Endothelial cell (in vitro differentiated cells): ENCODE results near the gene F2RL2. TPM values are rescaled to one million over a fixed set of nuclear protein-coding genes. Genes with fewer than 3 reads are reported as not detected.
"Not testable (repeated sequence)": the region's sequence is repeated elsewhere in the genome, so short reads cannot be mapped to it uniquely, and the experiment has no call there.

ENCODE experiments used
- DNase-seq: peaks from one replicate; pipeline ENCODE4 v3.0.0; 2021; ENCODE audit warnings: low spot score
- H3K27ac Mint-ChIP-seq: one replicate; pipeline ENCODE4 v1.8.0; 2021; ENCODE audit warnings: mixed read lengths, inconsistent platforms; ENCODE audit not compliant: unreplicated experiment
- H3K27me3 Mint-ChIP-seq: one replicate; pipeline ENCODE4 v1.8.0; 2021; ENCODE audit warnings: mild to moderate bottlenecking, moderate library complexity, mixed read lengths, inconsistent platforms; ENCODE audit not compliant: unreplicated experiment
- H3K36me3 Mint-ChIP-seq: one replicate; pipeline ENCODE4 v1.8.0; 2021; ENCODE audit warnings: mild to moderate bottlenecking, low read depth, mixed read lengths, inconsistent platforms; ENCODE audit not compliant: unreplicated experiment
- H3K4me1 Mint-ChIP-seq: one replicate; pipeline ENCODE4 v1.8.0; 2021; ENCODE audit warnings: mild to moderate bottlenecking, mixed read lengths, inconsistent platforms; ENCODE audit not compliant: unreplicated experiment
- H3K4me3 Mint-ChIP-seq: one replicate; pipeline ENCODE4 v1.8.0; 2021; ENCODE audit warnings: mild to moderate bottlenecking, mixed read lengths, inconsistent platforms; ENCODE audit not compliant: unreplicated experiment
- H3K9me3 Mint-ChIP-seq: one replicate; pipeline ENCODE4 v1.8.0; 2021; ENCODE audit warnings: mixed read lengths, inconsistent platforms; ENCODE audit not compliant: unreplicated experiment
- total RNA-seq: library from RNA; stranded (reverse); fragmentation: NEBNext Ultra II Directional; extraction: Animal tissue kit (Norgen Biotek cat#: 25700); gene quantifications from one replicate; pipeline ENCODE4 v1.2.1, GENCODE V29; 2021; ENCODE audit not compliant: unreplicated experiment
- TF ChIP-seq, protein P1 (sequence below): fragments of 200-600 bp; sonication (generic); IDR thresholded peaks from one replicate; pipeline ENCODE4 v1.5.0; 2021; ENCODE audit warnings: antibody characterized with exemption; ENCODE audit not compliant: unreplicated experiment

F2RL2 gene
- total RNA-seq, 1 donor from 2014 or later, result 311 TPM

DNA sequence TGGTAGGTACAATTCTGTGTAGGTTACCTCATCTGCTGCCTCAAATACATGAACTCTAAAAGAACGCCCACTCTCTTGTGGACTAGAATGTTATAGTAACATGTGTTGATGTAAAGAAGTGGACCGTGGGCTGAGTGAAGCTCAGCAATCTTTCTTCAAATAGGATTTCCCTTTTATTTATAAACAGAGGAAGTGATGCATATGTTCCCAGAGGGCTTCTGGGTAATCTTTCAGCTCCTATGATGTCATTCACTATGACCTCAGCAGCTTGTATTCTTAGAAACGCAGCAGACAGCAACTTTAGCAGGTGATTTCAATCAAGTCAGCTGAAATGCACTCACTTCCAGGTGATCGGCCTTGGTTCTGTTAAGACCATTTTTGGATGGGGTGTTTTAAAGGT lies 14.4 kb downstream of the F2RL2 start:
- Mint-ChIP-seq H3K4me3 (no peak overlapping the region), H3K9me3 (no peaks in the 10 kb centered on the region), H3K4me1 (peaks cover 12% of the 10 kb centered on the region), H3K27me3 (no peaks in the 10 kb centered on the region), H3K27ac (no peak overlapping the region), H3K36me3 (peaks cover 8% of the 10 kb centered on the region)
- no peak for DNase-seq
- TF ChIP-seq, protein P1, sequence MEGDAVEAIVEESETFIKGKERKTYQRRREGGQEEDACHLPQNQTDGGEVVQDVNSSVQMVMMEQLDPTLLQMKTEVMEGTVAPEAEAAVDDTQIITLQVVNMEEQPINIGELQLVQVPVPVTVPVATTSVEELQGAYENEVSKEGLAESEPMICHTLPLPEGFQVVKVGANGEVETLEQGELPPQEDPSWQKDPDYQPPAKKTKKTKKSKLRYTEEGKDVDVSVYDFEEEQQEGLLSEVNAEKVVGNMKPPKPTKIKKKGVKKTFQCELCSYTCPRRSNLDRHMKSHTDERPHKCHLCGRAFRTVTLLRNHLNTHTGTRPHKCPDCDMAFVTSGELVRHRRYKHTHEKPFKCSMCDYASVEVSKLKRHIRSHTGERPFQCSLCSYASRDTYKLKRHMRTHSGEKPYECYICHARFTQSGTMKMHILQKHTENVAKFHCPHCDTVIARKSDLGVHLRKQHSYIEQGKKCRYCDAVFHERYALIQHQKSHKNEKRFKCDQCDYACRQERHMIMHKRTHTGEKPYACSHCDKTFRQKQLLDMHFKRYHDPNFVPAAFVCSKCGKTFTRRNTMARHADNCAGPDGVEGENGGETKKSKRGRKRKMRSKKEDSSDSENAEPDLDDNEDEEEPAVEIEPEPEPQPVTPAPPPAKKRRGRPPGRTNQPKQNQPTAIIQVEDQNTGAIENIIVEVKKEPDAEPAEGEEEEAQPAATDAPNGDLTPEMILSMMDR, result no peak

DNA sequence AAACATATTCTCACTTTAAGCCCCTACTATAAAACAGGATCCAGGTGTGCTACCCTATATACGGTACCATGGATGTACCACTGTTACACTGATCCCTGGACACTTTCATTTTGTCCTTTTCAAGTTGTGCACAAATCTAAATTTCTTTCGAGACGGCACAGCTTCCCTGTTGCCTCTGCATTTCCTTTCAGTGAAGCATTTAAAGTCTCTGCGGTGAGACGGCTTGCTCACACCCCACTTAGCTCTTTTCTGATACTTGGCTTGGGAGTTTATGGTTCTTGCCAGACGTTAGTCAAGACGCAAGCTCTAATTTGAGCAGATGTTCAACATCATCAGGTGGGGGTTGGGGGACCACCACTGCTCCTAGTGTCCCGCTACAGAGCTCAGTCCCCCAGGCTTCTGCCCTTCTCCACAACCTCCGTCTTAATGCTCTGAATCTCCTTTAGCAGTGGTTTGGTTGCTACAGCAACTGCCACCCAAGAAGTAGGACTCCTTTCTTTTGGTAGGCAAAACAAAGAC lies 15.8 kb downstream of the F2RL2 start:
- no peak overlapping the region for H3K4me3 Mint-ChIP-seq

DNA sequence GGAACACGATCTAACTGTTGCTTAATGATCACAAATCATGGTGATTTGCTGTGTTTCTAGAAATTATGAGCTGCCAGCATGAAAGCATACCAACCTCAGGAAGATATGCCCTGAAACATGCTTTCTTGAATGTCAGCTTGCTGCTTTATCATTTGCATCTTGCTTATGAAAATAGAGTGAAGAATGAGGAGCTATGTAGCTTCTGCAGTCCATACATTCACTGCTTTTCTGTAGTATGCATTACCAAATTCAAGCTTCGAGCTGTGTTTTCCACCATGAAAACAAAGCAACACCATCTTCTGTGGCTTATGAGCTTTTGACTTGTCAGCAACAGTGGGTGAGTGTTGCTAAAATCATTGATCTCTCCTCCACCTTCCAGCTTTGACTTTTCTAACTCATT lies 16.5 kb downstream of the F2RL2 start:
- Mint-ChIP-seq H3K36me3 (peaks cover 2% of the 10 kb centered on the region), H3K27me3 (no peaks in the 10 kb centered on the region), H3K4me1 (peaks cover 23% of the 10 kb centered on the region), H3K4me3 (no peak overlapping the region), H3K27ac (no peak overlapping the region), H3K9me3 (no peaks in the 10 kb centered on the region)
- no peak for DNase-seq
- TF ChIP-seq, protein P1, result no peak

More for the DNA sequence above, 15.8 kb downstream of the F2RL2 start:
- no peaks in the 10 kb centered on the region for H3K27me3 Mint-ChIP-seq
- H3K4me1 Mint-ChIP-seq, result peaks cover 17% of the 10 kb centered on the region
- DNase-seq, result no peak
- peak overlapping the region; percentile 32 for H3K27ac Mint-ChIP-seq
- H3K9me3 Mint-ChIP-seq, result no peaks in the 10 kb centered on the region
- peaks cover 2% of the 10 kb centered on the region for H3K36me3 Mint-ChIP-seq
- TF ChIP-seq, protein P1, result no peak

DNA sequence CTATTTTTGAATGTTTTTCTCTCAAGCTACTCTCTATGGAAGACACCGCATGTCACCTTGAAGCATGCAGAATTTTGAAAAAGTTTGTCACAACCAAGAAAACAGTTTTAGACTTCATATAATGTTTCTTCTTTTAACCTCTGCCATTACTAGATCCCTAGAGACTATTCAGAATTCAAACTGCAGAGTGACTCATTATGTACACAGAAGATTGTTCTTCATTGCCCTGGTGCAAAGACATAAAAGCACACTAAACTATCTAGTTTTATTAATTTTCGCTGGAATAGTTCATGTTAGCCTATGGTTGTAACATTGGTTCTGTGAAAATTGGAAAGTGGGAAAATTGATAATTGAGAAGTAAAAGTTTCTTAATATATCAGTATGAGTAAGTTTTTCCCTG lies 18.4 kb downstream of the F2RL2 start:
- DNase-seq, result no peak
- Mint-ChIP-seq H3K36me3 (no peaks in the 10 kb centered on the region), H3K4me3 (no peak overlapping the region), H3K4me1 (peaks cover 23% of the 10 kb centered on the region), H3K9me3 (no peaks in the 10 kb centered on the region), H3K27ac (no peak overlapping the region), H3K27me3 (no peaks in the 10 kb centered on the region)
- TF ChIP-seq, protein P1, result no peak

DNA sequence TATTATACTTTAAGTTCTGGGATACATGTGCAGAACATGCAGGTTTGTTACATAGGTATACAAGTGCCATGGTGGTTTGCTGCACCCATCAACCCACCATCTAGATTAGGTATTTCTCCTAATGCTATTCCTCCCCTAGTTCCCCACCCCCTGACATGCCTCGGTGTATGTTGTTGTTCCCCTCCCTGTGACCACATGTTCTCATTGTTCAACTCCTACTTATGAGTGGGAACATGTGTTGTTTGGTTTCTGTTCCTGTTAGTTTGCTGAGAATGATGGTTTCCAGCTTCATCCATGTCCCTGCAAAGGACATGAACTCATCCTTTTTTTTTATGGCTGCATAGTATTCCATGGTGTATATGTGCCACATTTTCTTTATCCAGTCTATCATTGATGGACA lies 19.2 kb downstream of the F2RL2 start:
- H3K27ac Mint-ChIP-seq, DNase-seq, H3K36me3 Mint-ChIP-seq, H3K9me3 Mint-ChIP-seq, H3K4me3 Mint-ChIP-seq, H3K27me3 Mint-ChIP-seq: not testable (repeated sequence)
- peaks cover 23% of the 10 kb centered on the region for H3K4me1 Mint-ChIP-seq
